Retinal pigment epithelial cell (primary cell): ENCODE results near the gene CD47.

ENCODE experiments used
- DNase-seq: peaks from one replicate; pipeline ENCODE4 v3.0.0-alpha.2; 2010; ENCODE audit warnings: low read depth
- H3K4me3 ChIP-seq: 2 replicates; pipeline ENCODE4 v1.5.1; 2011; ENCODE audit warnings: mild to moderate bottlenecking, low read length, control low read depth, moderate library complexity
- CTCF ChIP-seq: conservative IDR thresholded peaks from 2 replicates; pipeline ENCODE4 v1.5.1; 2011; ENCODE audit warnings: low read depth, low read length, control low read depth, inconsistent platforms

CD47 gene

DNA sequence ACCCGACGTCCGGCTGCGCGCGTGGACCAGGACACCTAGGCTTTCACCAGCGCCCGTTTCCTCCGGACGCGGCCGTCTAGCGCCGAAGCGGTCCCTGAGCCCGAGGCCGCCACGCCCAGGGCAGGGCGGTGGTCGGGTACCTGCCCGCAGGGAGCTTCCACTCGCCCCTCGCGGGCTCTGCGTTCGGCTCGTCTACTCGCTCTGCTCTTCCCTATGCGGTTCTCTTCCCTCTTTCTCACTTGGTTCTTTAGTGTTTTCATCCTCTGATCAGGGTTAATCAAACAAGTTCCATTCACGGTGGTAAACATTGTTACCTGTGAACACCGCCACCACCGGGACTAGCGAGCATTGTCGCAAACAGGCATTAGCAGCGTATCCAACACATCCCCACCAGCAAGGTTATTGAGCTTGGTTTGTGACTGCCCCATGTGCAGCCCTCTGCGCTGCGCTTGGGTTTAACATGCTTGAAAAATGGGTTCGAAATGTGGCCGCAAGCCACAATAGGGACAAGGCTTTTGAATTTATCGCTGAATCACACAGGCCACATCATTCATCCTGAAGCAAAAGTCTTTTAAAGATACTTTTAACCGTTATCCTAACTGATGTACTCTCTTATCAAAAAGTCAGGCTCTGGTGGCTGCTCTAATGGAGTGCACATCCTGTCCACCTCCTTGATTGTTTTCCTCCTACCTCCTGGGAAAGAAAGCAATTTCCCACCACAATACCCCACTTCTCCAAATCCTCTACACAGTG is 843 bp upstream of the CD47 start:
- no peak for DNase-seq
- H3K4me3 ChIP-seq: peak overlapping the region; percentile 59
- TF ChIP-seq CTCF: no peak

DNA sequence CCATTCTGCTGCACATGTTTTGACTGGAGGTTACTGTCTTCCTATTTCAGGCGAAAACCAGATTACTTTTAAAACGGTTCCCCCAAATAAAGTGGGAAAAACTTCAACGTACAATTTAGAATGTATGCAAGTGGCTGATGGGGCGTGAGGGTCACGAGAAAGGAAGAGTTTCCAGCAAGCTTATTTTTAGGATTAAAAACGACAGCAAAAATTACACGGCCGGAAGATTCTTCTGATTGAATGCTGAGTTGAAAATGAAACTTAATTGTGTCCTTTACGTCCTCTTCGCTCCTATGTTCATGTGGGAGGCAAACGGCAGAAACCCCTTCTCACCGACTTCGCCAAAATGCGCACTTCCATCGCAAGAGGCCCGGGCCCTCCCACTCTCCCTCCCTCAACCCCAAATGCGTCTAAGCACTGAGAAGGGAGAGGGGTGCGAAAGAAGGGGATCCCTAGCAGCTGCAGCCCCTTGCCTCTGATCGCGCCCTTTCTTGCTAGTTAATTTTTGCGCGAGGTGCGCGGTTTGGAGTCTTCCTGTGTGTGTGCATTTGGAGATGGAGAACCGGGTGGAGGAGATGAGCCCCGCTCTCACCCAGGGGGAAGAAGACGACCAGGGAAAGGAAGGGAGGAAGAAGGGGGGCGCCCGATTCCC is 656 bp downstream of the CD47 start:
- H3K4me3 ChIP-seq: peak overlapping the region; percentile 89
- DNase-seq: no peak
- no peak for TF ChIP-seq CTCF

DNA sequence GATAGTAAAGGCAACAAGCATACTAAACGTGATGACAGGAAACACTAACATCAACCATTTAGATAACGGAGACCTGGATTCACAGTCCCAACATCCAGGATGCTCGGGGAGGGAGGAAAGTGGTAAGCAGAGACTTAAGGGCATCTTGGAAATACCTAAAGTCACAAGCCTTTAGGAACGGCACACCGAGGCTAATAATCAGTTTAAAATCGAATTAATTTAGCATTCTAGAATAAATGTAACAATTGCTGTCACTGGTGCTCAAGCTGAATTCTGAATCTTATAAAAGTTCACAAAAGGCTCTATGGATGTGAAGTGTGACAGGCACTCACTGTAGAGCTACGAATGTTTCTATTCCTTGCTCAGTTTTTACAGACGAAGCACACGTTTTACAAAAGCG is 1.3 kb downstream of the CD47 start:
- TF ChIP-seq CTCF: no peak
- H3K4me3 ChIP-seq: peak overlapping the region; percentile 89
- DNase-seq: no peak

- peak; percentile 4 for DNase-seq
- TF ChIP-seq CTCF: no peak
- peak overlapping the region; percentile 18 for H3K4me3 ChIP-seq
Observed at GRCh38 chr3:108088697-108089096, 2.1 kb downstream of the CD47 start.

GRCh38 chr3:108088146-108088545 is 2.7 kb downstream of the CD47 start:
- no peak overlapping the region for H3K4me3 ChIP-seq
- DNase-seq: no peak
- no peak for TF ChIP-seq CTCF

- TF ChIP-seq CTCF: no peak
- no peak for DNase-seq
- no peak overlapping the region for H3K4me3 ChIP-seq
Observed at GRCh38 chr3:108086653-108087052, 4.2 kb downstream of the CD47 start.
